Keratinocyte (primary cell): Measurements from ENCODE around the gene ASTL.

Experiments used
- CTCF ChIP-seq, 3 experiments: IDR thresholded peaks in 1 of 3; conservative IDR thresholded peaks in 1 of 3; optimal IDR thresholded peaks in 1 of 3; 2 replicates in 2 of 3; 3 replicates in 1 of 3; pipeline versions ENCODE3 to v1.5.1; 2011; ENCODE audit warnings: low read length in 3 of 3, mild to moderate bottlenecking in 3 of 3, moderate library complexity in 2 of 3, control low read depth in 1 of 3, inconsistent platforms in 1 of 3; ENCODE audit not compliant: insufficient read depth in 2 of 3; ENCODE audit errors: extremely low read depth in 1 of 3
- EZH2 ChIP-seq: IDR thresholded peaks from one replicate; pipeline ENCODE4 v1.6.1; 2012; ENCODE audit warnings: inconsistent platforms, mild to moderate bottlenecking, low read length, moderate library complexity

GRCh38 chr2:96146881-96147592, 8.7 kb upstream of the ASTL start:
- TF ChIP-seq CTCF (optimal IDR thresholded peaks at IDR 0.05 in 1 of 3, IDR thresholded peaks at IDR 0.05 in 1 of 3, conservative IDR thresholded peaks at IDR 0.05 in 1 of 3; ENCODE audit: extremely low read depth in 1 of 3, insufficient read depth in 2 of 3, low read length in 3 of 3) = no peak
- no peak for TF ChIP-seq EZH2
